SK-N-SH treated with all-trans-retinoic acid at 6 μM for 48 hours (cell line): ENCODE results near the gene PDE9A.

Experiments
- ATAC-seq: fragments of 200-7000 bp; cut with Tn5 transposase; 3 replicates; pipeline ENCODE4 v1.9.1; 2020; ENCODE audit warnings: mild to moderate bottlenecking, moderate library complexity
- ARNTL ChIP-seq: fragments of 450-650 bp; formaldehyde crosslinking; IDR thresholded peaks from 2 replicates; pipeline ENCODE4 v1.5.0; 2020; ENCODE audit warnings: low read depth, mild to moderate bottlenecking, moderate library complexity, borderline replicate concordance
- BACH2 ChIP-seq: fragments of 250-450 bp; sonication (Bioruptor Pico); IDR thresholded peaks from 2 replicates; pipeline ENCODE4 v1.9.0; 2021; ENCODE audit warnings: mild to moderate bottlenecking, borderline replicate concordance
- CREB5 ChIP-seq: fragments of 250-450 bp; sonication (Bioruptor Pico); IDR thresholded peaks from 2 replicates; pipeline ENCODE4 v1.5.1; 2020; ENCODE audit warnings: low read depth, mild to moderate bottlenecking, moderate library complexity
- CSRNP3 ChIP-seq: fragments of 250-450 bp; sonication (Bioruptor Pico); IDR thresholded peaks from 2 replicates; pipeline ENCODE4 v1.5.1; 2021; ENCODE audit warnings: mild to moderate bottlenecking, moderate library complexity
- ESRRG ChIP-seq: fragments of 250-450 bp; sonication (Bioruptor Pico); IDR thresholded peaks from 2 replicates; pipeline ENCODE4 v1.6.1; 2021; ENCODE audit warnings: mild to moderate bottlenecking
- ISL1 ChIP-seq: fragments of 250-450 bp; sonication (Bioruptor Pico); IDR thresholded peaks from 2 replicates; pipeline ENCODE4 v2.1.2; 2022; ENCODE audit warnings: mild to moderate bottlenecking, moderate library complexity
- OSR1 ChIP-seq: fragments of 250-450 bp; sonication (Bioruptor Pico); IDR thresholded peaks from 2 replicates; pipeline ENCODE4 v1.8.0; 2022; ENCODE audit warnings: moderate library complexity, mild to moderate bottlenecking, inconsistent platforms
- PATZ1 ChIP-seq: fragments of 250-450 bp; sonication (Bioruptor Pico); IDR thresholded peaks from 2 replicates; pipeline ENCODE4 v1.8.0; 2020; ENCODE audit warnings: mild to moderate bottlenecking, moderate library complexity, borderline replicate concordance
- POU6F1 ChIP-seq: fragments of 250-450 bp; sonication (Bioruptor Pico); IDR thresholded peaks from 2 replicates; pipeline ENCODE4 v1.8.0; 2021; ENCODE audit warnings: low read depth, mild to moderate bottlenecking, moderate library complexity, borderline replicate concordance
- PPARA ChIP-seq: fragments of 250-450 bp; sonication (Bioruptor Pico); IDR thresholded peaks from 2 replicates; pipeline ENCODE4 v1.5.0; 2020; ENCODE audit warnings: mild to moderate bottlenecking, borderline replicate concordance
- RARB ChIP-seq: fragments of 250-450 bp; sonication (Bioruptor Pico); IDR thresholded peaks from 2 replicates; pipeline ENCODE4 v1.8.0; 2021; ENCODE audit warnings: mild to moderate bottlenecking, moderate library complexity
- SNAI2 ChIP-seq: fragments of 250-450 bp; sonication (Bioruptor Pico); IDR thresholded peaks from 2 replicates; pipeline ENCODE4 v1.5.0; 2020; ENCODE audit warnings: mild to moderate bottlenecking, moderate library complexity
- TCF4 ChIP-seq: fragments of 250-450 bp; sonication (Bioruptor Pico); IDR thresholded peaks from 2 replicates; pipeline ENCODE4 v1.8.0; 2021; ENCODE audit warnings: mild to moderate bottlenecking, moderate library complexity, borderline replicate concordance
- TOX ChIP-seq: fragments of 250-450 bp; sonication (Bioruptor Pico); IDR thresholded peaks from 2 replicates; pipeline ENCODE4 v1.8.0; 2021; ENCODE audit warnings: mild to moderate bottlenecking, moderate library complexity, borderline replicate concordance
- TSHZ2 ChIP-seq: fragments of 250-450 bp; sonication (Bioruptor Pico); IDR thresholded peaks from 2 replicates; pipeline ENCODE4 v1.5.0; 2020; ENCODE audit warnings: mild to moderate bottlenecking, moderate library complexity
- ZC3H10 ChIP-seq: fragments of 250-450 bp; sonication (Bioruptor Pico); IDR thresholded peaks from 2 replicates; pipeline ENCODE4 v1.5.1; 2021; ENCODE audit warnings: mild to moderate bottlenecking, moderate library complexity
- ZFP30 ChIP-seq: fragments of 450-650 bp; formaldehyde crosslinking; IDR thresholded peaks from 2 replicates; pipeline ENCODE4 v1.5.0; 2022; ENCODE audit warnings: mild to moderate bottlenecking, moderate library complexity
- ZNF565 ChIP-seq: fragments of 450-650 bp; formaldehyde crosslinking; conservative IDR thresholded peaks from 2 replicates; pipeline ENCODE4 v1.5.0; 2020; ENCODE audit warnings: low read depth, mild to moderate bottlenecking, moderate library complexity
- ZNF70 ChIP-seq: fragments of 450-650 bp; formaldehyde crosslinking; IDR thresholded peaks from 2 replicates; pipeline ENCODE4 v1.5.0; 2020; ENCODE audit warnings: mild to moderate bottlenecking, moderate library complexity
- ZNF8 ChIP-seq: fragments of 450-650 bp; formaldehyde crosslinking; IDR thresholded peaks from 2 replicates; pipeline ENCODE4 v1.5.0; 2020; ENCODE audit warnings: mild to moderate bottlenecking, moderate library complexity

The PDE9A gene

GRCh38 chr21:42754270-42754933, 101.0 kb downstream of the PDE9A start:
- TF ChIP-seq ZFP30 (CRISPR knock-in tag): no peak
- TF ChIP-seq TOX (CRISPR knock-in tag): no peak
- TF ChIP-seq POU6F1: no peak
- TF ChIP-seq OSR1 (CRISPR knock-in tag): no peak
- no peak for TF ChIP-seq SNAI2 (CRISPR knock-in tag)
- TF ChIP-seq RARB (CRISPR knock-in tag): no peak
- no peak for TF ChIP-seq ESRRG (CRISPR knock-in tag)
- no peak for TF ChIP-seq TCF4 (CRISPR knock-in tag)
- TF ChIP-seq ARNTL (CRISPR knock-in tag): no peak
- no peak for TF ChIP-seq ZNF565 (CRISPR knock-in tag)
- TF ChIP-seq ISL1: no peak
- no peak for TF ChIP-seq ZNF8 (CRISPR knock-in tag)
- no peak for TF ChIP-seq PATZ1
- TF ChIP-seq BACH2: no peak
- TF ChIP-seq TSHZ2 (CRISPR knock-in tag): no peak
- TF ChIP-seq ZNF70 (CRISPR knock-in tag): no peak
- TF ChIP-seq CREB5 (CRISPR knock-in tag): no peak
- no peak for TF ChIP-seq ZC3H10 (CRISPR knock-in tag)
- no peak for TF ChIP-seq PPARA (CRISPR knock-in tag)
- TF ChIP-seq, all 23 proteins: peak for 0
- no peak for ATAC-seq

- no peak for ATAC-seq
- no peak for TF ChIP-seq CREB5 (CRISPR knock-in tag)
- TF ChIP-seq ZFP30 (CRISPR knock-in tag): no peak
- no peak for TF ChIP-seq ARNTL (CRISPR knock-in tag)
- TF ChIP-seq ISL1: no peak
- TF ChIP-seq CSRNP3 (CRISPR knock-in tag): no peak
- no peak for TF ChIP-seq POU6F1
- TF ChIP-seq ESRRG (CRISPR knock-in tag): no peak
- TF ChIP-seq OSR1 (CRISPR knock-in tag): no peak
- no peak for TF ChIP-seq PPARA (CRISPR knock-in tag)
- TF ChIP-seq TSHZ2 (CRISPR knock-in tag): no peak
- TF ChIP-seq PATZ1: no peak
- TF ChIP-seq ZC3H10 (CRISPR knock-in tag): no peak
Measured at GRCh38 chr21:42755031-42755665, 101.7 kb downstream of the PDE9A start.
